ENCODE measurements around the gene SEC61G.

Gene SEC61G

DNA sequence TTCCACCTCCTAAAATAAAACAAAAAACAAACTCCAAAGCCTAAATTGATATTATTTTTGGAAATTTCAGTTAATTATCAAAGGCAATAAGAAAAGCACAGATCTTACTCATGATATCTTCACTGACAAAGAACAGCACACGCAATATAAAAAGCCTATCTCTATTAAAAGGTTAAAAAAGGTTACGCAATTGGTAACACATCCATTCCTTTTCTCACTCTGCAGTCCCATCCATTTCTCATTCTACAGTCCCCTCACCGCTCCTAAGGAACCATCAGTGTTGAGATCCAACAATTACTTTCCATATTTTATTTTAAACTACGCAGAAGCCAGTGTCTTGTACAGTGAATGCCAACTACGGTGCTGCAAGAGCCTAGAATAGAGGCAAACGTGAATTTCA lies 1.3 kb downstream of the SEC61G start:
- DNase-seq: no peak

DNA sequence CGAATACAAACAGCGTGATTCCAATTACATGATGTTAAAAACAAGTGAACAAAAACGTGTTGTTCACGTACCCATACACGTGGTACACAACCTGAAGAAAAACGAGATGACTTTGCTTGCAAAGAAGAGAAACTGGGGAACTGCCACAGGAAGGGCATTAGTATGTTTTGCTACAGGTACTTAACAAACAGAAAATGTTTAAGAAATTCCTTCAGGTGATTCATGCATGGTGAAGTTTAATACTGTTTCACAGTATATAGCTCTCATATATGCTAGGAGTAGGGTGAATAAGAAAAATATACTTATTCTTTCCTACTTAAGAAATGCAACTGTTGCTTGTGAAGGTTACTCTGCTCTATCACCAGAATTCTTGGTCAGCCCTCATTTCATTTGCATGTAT lies 9.8 kb downstream of the SEC61G start:
- no peak for DNase-seq

DNA sequence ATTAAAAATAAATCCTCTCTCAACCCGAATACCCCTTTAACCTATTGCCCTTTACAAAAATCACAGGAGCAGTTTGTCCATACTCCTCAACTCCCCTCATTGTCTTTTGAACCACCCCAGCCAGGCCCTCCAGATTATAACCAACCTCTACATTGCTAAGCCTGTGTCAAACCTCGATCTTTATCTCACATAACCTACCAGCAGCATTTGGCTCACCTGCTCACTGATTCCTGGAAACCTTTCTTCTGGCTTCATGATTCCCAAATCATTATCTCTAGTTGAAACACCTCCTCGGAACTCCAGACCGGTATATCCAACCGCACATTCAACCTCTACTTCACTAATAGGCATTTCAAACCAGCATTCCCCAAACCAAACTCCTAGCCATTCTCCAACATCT lies 11.8 kb downstream of the SEC61G start:
- DNase-seq: no peak

DNA sequence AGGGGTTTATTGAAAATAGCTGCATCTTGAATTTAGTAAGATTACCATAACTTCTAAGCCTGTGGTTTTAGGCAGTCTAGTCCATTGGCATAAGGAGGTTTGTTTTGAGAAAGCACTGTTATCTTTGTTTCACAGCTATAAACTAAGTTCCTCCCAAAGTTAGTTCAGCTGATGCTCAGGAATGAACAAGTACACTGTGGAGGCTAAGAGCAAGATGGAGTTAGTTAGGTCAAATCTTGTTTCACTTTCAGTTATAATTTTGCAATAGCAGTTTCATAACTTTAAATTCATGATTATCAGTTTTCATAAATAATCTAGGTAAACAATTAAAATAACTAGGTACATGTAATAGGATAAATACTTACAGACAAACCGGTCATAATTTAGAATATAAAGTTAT lies 15.4 kb downstream of the SEC61G start:
- DNase-seq: no peak

DNA sequence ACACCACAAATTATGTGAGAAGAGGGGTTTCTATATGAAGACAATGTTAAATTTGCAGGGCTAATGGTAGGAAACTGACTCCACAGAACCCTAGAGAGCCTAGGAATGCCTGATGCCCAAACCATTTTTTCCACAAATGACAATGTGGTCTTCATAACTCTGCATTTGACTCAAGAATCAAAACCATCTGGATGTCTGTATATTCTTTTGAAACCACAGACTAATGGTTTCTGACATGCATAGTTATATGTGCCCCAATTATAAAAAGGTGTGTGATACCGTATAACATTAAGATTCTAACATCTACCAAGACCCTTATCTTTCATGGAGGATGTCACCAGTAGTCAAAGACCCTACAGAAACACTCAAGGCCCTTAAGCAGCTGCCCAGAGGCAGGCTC lies 20.3 kb downstream of the SEC61G start:
- no peak for DNase-seq

DNA sequence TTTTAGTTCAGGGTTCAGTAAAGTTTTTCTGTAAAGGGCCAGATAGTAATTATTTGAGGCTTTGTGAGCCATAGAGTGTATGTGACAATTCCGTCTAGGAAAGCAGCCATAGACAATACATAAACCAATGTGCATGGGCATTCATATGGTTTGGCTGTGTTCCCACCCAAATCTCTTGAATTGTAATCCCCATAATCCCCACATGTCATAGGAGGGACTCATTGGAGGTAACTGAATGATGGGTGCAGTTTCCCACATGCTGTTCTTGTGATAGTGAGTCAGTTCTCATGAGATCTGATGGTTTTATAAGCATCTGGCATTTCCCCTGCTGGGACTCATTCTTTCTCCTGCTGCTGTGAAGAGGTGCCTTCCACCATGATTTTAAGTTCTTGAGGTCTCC lies 29.9 kb downstream of the SEC61G start:
- no peak for DNase-seq

DNA sequence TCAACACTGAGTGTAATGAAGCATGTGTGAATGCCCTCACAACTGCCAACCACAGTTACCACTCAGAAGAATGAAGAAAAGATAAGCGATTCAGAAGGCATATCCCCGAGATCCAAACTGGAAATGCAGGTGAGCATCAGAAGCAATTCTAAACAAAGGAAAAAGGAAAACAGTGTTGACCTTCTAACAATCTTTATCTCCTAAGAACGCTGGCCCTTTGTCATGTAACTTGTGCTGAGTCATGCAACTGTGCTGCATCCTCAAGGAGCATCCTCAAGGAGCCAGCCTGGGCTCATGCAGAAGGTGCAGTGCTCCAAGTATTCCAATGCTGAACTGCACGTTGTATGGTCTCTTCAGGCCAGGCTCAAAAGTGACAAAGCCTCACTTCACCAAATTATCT lies 30.6 kb downstream of the SEC61G start:
- DNase-seq: no peak

DNA sequence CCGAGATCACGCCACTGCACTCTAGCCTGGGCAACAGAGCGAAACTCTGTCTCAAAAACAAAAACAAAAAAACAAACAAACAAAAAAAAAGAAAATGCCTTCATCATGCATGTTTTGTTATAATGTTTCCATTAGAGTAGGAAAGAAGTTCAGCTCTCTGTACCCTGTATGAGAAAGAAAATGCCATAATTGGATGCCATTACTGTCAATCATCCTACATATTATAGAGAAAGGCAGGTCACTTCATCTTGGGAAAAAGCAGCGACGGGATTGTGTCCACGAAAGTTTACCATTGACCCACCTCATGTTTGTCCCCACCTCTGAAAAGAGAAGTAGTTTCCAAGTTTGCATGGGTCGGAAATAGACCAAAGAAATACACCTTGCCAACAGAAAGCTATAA lies 33.8 kb downstream of the SEC61G start:
- DNase-seq: no peak

DNA sequence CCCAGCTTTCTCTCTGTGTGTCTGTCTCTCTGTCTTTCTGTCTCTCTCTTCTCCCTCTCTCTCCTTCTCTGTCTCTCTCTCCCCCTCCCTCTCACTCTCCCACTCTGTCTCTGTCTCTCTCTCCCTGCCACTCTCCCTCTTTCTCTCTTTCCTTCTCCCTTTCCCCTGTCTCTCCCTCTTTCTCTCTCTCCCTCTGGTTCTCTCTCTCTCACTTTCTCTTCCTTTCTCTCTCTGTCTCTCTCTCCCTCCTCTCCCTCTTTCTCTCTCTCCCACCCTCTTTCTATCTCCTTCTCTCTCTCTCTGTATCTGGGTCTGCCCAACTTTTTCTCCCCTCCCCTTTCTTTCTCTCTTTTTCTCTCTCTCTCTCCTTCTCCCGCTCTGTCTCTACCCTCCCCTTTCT lies 36.5 kb downstream of the SEC61G start:
- DNase-seq: no peak

DNA sequence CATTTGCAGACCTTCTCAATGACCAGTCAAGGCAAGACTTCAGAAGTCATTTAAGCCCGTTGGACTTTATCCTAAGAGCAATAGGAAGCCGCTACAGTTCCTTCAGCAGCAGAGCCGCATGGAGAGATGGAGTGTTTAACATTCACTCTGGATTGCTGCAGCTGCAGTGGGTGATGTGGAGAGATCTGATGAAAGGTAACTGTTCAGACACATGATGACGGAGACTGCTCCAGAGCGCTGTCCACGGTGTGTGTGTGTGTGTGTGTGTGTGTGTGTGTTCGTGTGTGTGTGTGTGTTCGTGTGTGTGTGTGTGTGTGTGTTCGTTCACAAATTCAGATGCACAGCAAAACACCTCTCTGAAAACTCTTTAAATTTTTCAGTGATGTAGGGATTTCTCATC lies 37.0 kb downstream of the SEC61G start:
- DNase-seq: no peak

DNA sequence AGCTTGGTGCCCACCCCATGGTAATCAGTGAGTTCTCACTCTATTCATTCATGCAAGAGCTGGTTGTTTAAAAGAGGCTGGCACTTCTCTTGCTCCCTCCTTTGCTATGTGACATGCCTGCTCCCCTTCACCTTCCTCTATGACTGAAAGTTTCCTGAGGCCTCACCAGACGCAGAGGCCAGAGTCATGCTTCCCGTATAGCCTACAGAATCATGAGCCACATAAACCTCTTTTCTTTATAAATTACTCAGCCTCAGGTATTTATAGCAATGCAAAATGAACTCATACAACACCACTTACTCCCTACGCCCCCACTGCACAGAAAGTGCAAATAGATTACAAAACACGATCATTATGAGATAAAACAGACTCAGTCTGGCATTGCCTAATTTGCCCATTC lies 39.0 kb downstream of the SEC61G start:
- DNase-seq: no peak

DNA sequence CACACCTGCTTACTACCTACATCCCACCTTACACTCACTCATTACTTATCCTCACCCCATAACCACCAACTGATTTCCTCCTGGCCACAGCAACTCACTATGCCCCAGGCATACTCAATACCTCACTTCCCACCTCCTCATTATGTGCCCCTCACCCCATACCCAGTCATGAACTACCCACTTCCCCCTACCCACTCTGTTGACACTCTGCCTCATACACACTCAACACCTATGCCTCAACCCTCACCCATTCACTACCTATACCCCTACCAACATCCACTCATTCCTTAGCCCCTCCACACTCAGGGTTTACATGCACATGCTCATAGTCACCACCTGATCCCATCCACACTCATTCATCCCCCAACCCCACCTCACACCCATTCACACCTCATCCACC lies 39.6 kb downstream of the SEC61G start:
- DNase-seq: no peak

DNA sequence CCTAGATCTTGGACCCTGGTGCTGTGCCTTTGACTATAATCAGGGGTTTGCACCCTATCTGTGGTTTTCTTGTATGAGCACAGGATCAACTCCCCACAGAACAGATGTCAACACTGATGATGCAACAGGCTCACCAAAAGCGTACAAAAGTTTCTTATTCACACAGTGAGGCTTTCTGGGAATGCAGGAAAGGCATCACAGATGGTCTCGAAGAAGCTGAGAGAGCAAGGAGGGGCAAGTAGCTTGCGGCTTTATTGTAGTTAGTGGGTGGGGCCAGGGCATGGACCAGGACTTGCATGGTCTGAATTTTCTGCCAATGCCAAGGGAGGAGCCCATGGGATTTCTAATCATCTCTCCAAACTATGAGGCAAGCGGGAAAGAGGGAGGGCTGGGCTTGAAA lies 46.2 kb downstream of the SEC61G start:
- DNase-seq: no peak

DNA sequence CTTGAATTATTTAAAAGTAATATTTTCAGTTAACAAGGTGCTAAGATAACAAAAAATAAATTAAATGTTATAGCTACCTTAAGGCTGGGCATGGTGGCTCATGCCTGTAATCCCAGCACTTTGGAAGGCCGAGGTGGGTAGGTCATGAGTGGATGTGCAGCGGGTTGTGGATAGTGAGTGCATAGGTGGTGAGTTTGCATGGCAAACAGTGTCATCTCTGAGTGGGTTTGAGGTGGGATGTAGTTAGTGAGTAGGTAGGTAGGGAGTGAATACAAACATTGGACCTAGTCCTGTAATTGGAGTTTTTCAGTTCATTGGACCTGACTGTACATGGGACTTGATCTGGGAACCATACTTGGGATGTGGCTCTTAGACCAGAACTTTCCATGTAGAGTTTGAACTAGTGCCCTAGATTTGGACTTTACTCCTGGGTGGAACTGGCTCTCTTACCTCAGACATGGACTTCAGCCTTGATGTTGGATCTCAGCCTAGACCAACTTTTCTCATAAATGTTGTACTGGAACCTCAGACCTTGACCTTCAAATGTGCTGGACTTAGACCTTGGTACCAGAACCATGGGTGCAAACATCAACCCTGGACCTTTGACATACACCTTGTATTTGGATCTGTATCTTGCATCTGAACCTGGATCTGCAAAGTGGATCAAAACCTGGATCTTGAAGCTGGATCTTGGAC lies 47.0 kb downstream of the SEC61G start:
- DNase-seq: no peak

DNA sequence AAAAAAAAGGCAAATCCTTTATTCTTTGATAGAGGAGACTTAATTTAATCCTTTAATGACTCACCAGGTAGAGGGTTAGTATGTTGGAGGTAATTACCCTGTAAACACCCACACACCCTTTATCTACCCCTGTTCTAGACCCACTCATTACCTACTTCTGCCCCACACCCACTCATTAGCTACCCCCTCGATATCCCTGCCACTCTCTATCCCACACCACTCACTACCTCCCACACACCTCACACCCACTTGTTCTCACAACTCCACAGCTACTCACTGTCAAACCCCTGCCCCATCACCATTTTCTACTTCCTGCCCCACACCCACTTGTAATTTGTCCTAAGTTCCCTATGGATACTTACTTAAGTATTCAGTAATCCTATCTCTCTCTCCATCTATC lies 49.7 kb downstream of the SEC61G start:
- DNase-seq: no peak

DNA sequence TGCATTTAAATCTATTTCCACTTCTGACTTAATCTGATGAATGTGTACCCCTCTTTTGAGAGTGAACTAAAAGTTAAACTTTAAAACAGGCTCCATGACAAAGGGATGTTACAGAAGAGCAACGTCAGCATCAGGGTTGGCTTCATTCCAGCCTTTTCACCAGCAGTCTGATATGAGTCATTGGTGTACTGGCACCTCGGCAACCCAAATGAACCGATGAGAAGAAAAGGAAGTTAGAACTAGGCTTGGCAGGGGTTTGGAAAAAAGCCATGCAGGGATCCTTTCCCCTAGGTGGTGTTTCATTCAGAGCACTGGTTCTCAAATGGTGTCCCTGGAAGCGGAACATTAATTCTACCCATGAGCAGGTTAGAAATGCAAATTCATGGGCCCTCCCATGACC lies 53.6 kb downstream of the SEC61G start:
- no peak for DNase-seq

DNA sequence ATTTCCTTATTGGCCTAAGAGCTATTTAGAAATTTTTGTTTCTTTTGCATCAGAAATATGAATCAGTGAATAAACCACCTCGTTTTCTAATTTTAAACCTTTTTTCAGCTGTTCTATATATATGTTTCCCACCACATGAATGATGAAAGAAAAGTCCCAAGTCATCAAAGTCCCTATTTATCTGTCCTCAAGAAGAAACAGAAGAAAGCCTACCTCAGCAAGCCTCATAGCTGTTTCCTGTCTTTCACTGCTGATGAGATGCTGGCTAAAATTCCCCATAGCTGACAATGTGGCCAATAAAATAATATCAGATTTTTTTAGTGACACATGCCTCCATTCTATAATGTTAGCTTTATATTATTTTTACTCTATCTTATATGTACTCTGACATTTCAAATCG lies 54.2 kb downstream of the SEC61G start:
- no peak for DNase-seq
